GM10266 (cell line): Measurements from ENCODE around the gene GAB1.

Experiments
- DNase-seq: peaks from one replicate; pipeline ENCODE4 v3.0.0; 2012; ENCODE audit errors: extremely low spot score
- TF ChIP-seq, protein P1 (sequence below): IDR thresholded peaks from 2 replicates; pipeline ENCODE4 v1.5.1; 2012; ENCODE audit warnings: mild to moderate bottlenecking, low read depth; ENCODE audit not compliant: control insufficient read depth, insufficient read depth; ENCODE audit errors: missing control alignments

GAB1 gene

DNA sequence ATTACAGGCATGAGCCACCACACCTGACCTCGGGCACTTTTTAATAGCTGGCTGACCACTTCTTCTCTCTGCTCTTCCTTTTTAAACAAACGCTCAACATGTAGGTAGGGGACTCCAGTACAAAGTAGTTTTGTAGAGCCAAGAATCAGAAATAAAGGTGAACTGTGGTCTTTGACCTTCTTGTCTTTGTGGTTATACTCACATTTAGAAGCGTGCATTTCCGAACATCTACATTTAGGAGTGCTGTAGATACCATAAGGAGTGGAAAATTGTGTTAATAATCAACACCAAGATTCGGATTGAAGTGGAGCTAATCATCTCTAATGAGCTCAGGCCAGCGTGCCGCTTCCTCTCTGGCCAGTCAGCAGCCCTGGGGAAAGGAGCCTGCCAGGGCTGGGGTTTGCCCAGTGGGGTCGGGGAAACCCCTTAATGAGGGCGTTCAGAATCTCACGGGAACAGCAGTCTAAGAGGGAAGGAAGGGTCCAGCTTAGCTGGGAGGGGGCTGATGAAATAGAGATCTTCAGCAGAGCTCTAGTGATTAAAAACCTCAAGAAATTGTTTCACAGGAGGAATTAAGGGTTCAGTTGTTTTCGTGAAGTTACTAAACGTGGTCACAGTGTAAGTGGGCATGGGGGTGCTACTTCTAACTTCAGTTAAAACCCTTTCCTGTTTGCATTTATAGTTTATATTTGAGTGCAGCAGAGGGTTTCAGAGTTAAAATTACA lies 81.2 kb downstream of the GAB1 start:
- DNase-seq = peak; percentile 32
- TF ChIP-seq, protein P1, sequence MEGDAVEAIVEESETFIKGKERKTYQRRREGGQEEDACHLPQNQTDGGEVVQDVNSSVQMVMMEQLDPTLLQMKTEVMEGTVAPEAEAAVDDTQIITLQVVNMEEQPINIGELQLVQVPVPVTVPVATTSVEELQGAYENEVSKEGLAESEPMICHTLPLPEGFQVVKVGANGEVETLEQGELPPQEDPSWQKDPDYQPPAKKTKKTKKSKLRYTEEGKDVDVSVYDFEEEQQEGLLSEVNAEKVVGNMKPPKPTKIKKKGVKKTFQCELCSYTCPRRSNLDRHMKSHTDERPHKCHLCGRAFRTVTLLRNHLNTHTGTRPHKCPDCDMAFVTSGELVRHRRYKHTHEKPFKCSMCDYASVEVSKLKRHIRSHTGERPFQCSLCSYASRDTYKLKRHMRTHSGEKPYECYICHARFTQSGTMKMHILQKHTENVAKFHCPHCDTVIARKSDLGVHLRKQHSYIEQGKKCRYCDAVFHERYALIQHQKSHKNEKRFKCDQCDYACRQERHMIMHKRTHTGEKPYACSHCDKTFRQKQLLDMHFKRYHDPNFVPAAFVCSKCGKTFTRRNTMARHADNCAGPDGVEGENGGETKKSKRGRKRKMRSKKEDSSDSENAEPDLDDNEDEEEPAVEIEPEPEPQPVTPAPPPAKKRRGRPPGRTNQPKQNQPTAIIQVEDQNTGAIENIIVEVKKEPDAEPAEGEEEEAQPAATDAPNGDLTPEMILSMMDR = no peak

GRCh38 chr4:143420227-143420626 lies 83.6 kb downstream of the GAB1 start:
- DNase-seq = no peak
- TF ChIP-seq, protein P1 = no peak

- TF ChIP-seq, protein P1 = no peak
- no peak for DNase-seq
Measured at GRCh38 chr4:143421609-143422008, 84.9 kb downstream of the GAB1 start.

DNA sequence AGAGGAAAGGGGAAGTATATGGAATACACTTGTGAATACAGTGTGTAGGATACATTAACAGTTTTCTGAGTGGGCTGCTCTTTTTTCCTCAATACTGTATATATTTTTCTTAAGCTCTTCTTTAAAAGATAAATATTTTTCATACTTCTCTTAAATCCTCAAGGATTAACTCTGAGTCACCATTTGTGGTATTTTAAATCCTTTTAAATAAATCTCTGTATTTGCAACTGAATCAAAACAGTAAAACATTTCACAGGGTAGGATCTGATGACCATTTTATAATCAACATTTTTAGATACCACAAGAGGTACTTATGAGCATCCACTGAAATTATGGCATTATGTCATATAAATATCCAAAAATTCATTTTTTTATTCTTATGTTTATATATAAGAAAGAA lies 87.6 kb downstream of the GAB1 start:
- TF ChIP-seq, protein P1 = no peak
- DNase-seq = no peak

DNA sequence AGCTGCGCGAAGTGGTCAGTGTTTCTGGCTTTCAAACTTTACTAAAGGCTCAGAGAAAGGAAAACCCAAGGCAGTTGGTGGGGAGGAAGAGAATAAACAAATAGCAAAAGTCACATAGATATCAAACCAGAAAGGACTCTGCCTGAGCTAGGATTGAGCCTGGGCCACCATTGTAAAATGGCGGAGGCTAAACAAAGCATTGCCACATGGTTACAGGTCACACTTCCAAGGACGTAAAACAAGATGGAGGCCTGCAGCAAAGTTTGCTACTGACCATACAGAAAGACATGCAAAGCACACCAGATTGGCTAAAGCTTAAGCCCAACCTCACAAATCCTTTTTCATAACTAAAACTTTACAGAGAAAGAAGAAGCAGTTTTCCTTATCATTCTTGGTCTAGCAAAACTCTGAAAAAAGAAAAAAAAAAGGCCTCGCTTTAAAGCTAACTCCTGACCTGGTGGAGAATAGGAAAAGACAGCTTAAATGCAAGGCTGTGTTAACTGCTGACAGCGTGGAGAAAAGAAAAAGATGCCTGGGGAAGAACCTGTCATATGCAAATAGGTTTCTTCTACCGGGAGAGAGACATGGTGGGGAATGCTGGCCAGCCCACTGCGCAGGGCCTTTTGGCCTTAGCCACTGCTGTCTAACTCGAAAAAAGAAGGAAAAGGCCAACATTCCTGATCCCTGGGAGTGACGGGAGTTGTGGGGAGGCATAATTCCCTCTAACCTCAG lies 95.0 kb downstream of the GAB1 start:
- DNase-seq = no peak
- TF ChIP-seq, protein P1 = no peak

DNA sequence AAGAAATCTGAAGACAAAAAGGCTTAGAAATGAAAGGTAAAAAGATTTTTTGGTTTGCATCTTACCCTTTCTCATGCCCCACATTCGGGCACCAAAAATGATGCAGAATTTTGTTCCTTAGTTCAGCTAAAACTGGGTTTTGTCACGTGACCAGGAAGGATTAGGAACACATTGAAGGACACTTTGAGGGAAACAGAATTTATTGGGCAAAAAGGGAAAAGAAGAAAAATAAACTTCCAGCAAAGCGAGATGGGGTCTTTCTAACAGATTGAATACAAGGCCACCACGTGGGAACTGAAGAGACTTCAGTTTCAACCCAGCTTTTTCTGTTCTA lies 95.5 kb downstream of the GAB1 start:
- no peak for DNase-seq
- TF ChIP-seq, protein P1 = no peak

DNA sequence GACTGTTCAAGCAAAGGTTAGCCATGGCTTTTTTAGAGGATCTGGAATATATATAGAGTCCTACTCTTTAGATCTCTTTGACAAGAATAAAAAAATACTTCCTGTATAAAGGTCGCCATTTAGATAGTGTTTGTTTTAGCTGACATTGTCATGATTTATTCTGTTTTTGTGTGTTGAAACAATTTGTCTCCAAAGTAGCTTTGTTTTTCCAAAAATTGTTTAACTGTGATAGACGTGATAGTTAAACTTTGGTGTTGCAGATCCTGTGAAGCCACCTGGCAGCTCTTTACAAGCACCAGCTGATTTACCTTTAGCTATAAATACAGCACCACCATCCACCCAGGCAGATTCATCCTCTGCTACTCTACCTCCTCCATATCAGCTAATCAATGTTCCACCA lies 96.6 kb downstream of the GAB1 start:
- no peak for DNase-seq
- TF ChIP-seq, protein P1 = no peak
